Panc1 (cell line): ENCODE measurements around the gene ATXN1. TPM values are rescaled to one million over a fixed set of nuclear protein-coding genes. Genes with fewer than 3 reads are reported as not detected.

Experiments used
- ATAC-seq: fragments of 200-7000 bp; cut with Tn5 transposase; 2 replicates; pipeline ENCODE4 v1.9.1; 2020; ENCODE audit warnings: mild to moderate bottlenecking, moderate library complexity
- BruUV-seq: library from RNA; stranded (reverse); fragments of 400-500 nt; replicated peaks from 2 replicates; lab custom pipeline; 2021; lab: Mats Ljungman, UMichigan
- CTCF ChIA-PET: fragments of 300-600 bp; sonication (Branson Sonifier 250); formaldehyde crosslinking; loops from one replicate; lab custom pipeline; 2022; ENCODE audit warnings: antibody characterized with exemption; lab: Charles Lee
- POLR2A ChIA-PET: fragments of 300-600 bp; sonication (Branson Sonifier 250); formaldehyde crosslinking; loops from one replicate; lab custom pipeline; 2022; ENCODE audit warnings: antibody characterized with exemption; lab: Charles Lee
- DNase-seq: peaks from one replicate; pipeline ENCODE4 v3.0.0-alpha.2; 2010; ENCODE audit warnings: low read depth, low spot score
- H3K27ac ChIP-seq: 2 replicates; pipeline ENCODE4 v1.5.1; 2011; ENCODE audit warnings: mild to moderate bottlenecking, low read length, inconsistent platforms
- H3K27me3 ChIP-seq: fragments of 200-500 bp; sonication (Bioruptor generic); 2 replicates; pipeline ENCODE4 v1.6.0; 2014; ENCODE audit warnings: low read length, inconsistent platforms; ENCODE audit not compliant: control insufficient read depth, insufficient read depth
- H3K36me3 ChIP-seq: fragments of 200-500 bp; sonication (Bioruptor generic); 2 replicates; pipeline ENCODE4 v1.5.1; 2014; ENCODE audit warnings: inconsistent platforms, mild to moderate bottlenecking, low read length, moderate library complexity; ENCODE audit not compliant: control insufficient read depth, insufficient read depth
- H3K4me1 ChIP-seq: 2 replicates; pipeline ENCODE4 v1.5.1; 2011; ENCODE audit warnings: inconsistent platforms, mild to moderate bottlenecking, low read length, moderate library complexity; ENCODE audit not compliant: control insufficient read depth, insufficient read depth
- H3K4me3 ChIP-seq, 2 experiments: 2 replicates each; pipeline ENCODE4 v1.5.1; 2011 to 2012; ENCODE audit warnings: low read depth in 2 of 2, low read length in 2 of 2, mild to moderate bottlenecking in 2 of 2, inconsistent platforms in 1 of 2, moderate library complexity in 1 of 2
- H3K9me3 ChIP-seq: fragments of 200-500 bp; sonication (Bioruptor generic); 2 replicates; pipeline ENCODE4 v1.5.1; 2014; ENCODE audit warnings: low read depth, mild to moderate bottlenecking, inconsistent platforms, low read length, moderate library complexity; ENCODE audit not compliant: control insufficient read depth, insufficient read depth
- CTCF ChIP-seq: fragments of 450-650 bp; IDR thresholded peaks from 2 replicates; pipeline ENCODE4 v1.5.1; 2017; ENCODE audit warnings: mild to moderate bottlenecking
- POLR2AphosphoS5 ChIP-seq: IDR thresholded peaks from 2 replicates; pipeline ENCODE4 v1.6.1; 2012; ENCODE audit warnings: mild to moderate bottlenecking, low read depth, low read length, moderate library complexity
- REST ChIP-seq, 2 experiments: IDR thresholded peaks; 2 replicates each; pipeline ENCODE4 v1.6.1; 2011 to 2012; ENCODE audit warnings: low read depth in 2 of 2, control low read depth in 1 of 2, low read length in 1 of 2, mild to moderate bottlenecking in 1 of 2, moderate library complexity in 1 of 2; ENCODE audit not compliant: insufficient read depth in 1 of 2
- SIN3A ChIP-seq: IDR thresholded peaks from 2 replicates; pipeline ENCODE4 v1.6.1; 2012; ENCODE audit warnings: low read depth, mild to moderate bottlenecking, low read length, moderate library complexity, borderline replicate concordance; ENCODE audit not compliant: insufficient read depth
- TCF7L2 ChIP-seq: IDR thresholded peaks from 2 replicates; pipeline ENCODE4 v1.6.1; 2011; ENCODE audit warnings: mild to moderate bottlenecking, low read depth, low read length, inconsistent platforms
- in situ Hi-C: cut with HindIII; loops from 2 replicates; pipeline ENCODE4 v1.10.0; 2016; ENCODE audit warnings: low sequenced_read_pairs, low pct_unique_long_range_greater_than_20kb
- intact Hi-C: fragments of 100-400 bp; cut with micrococcal nuclease; formaldehyde crosslinking; loops from one replicate; pipeline ENCODE4 v1.10.0; 2022; ENCODE audit not compliant: unreplicated experiment
- total RNA-seq: library from RNA; stranded (reverse); gene quantifications from one replicate; pipeline ENCODE4 v1.2.1, GENCODE V29; 2021; ENCODE audit not compliant: unreplicated experiment

Gene ATXN1
- total RNA-seq, 1 experiment from 2014 or later: 67.1 TPM

GRCh38 chr6:16311763-16312162, 449.5 kb downstream of the ATXN1 start:
- in situ Hi-C loops (no loop called here), intact Hi-C loops (no loop called here)
- no peaks in the 10 kb centered on the region for H3K27me3 ChIP-seq
- CTCF ChIA-PET: no interaction called here
- TF ChIP-seq TCF7L2 (no peak), POLR2AphosphoS5 (no peak), REST (IDR thresholded peaks at IDR 0.05; ENCODE audit: insufficient read depth in 1 of 2, low read depth in 2 of 2, low read length in 1 of 2) (no peak), SIN3A (no peak), CTCF (no peak)
- no peak overlapping the region for H3K4me3 ChIP-seq
- H3K9me3 ChIP-seq: no peaks in the 10 kb centered on the region
- DNase-seq: no peak
- no TSS peak for BruUV-seq
- H3K36me3 ChIP-seq: no peaks in the 10 kb centered on the region
- POLR2A ChIA-PET: no interaction called here
- no peak overlapping the region for H3K27ac ChIP-seq
- no peaks in the 10 kb centered on the region for H3K4me1 ChIP-seq
- ATAC-seq: no peak

GRCh38 chr6:16306334-16306733, 454.9 kb downstream of the ATXN1 start:
- Histone ChIP-seq H3K27me3 (no peaks in the 10 kb centered on the region), H3K4me1 (no peaks in the 10 kb centered on the region), H3K36me3 (no peaks in the 10 kb centered on the region; the same call in 1 of the 2 replicates), H3K4me3 (no peak overlapping the region), H3K9me3 (no peaks in the 10 kb centered on the region), H3K27ac (no peak overlapping the region)
- in situ Hi-C loops: no loop called here
- ATAC-seq (no peak), DNase-seq (no peak)
- POLR2A ChIA-PET: no interaction called here
- BruUV-seq: no TSS peak
- TF ChIP-seq POLR2AphosphoS5: no peak
- no peak for TF ChIP-seq CTCF
- TF ChIP-seq REST (IDR thresholded peaks at IDR 0.05; ENCODE audit: insufficient read depth in 1 of 2, low read depth in 2 of 2, low read length in 1 of 2): no peak
- no peak for TF ChIP-seq SIN3A
- TF ChIP-seq TCF7L2: no peak
- intact Hi-C loops: no loop called here
- CTCF ChIA-PET: no interaction called here
